OCI-LY3 (cell line): Measurements from ENCODE around the gene KATNAL1.

Source experiments
- CTCF ChIP-seq: fragments of 200-600, 300-600 bp; sonication (generic); IDR thresholded peaks from 2 replicates; pipeline ENCODE4 v1.5.1; 2014; ENCODE audit warnings: antibody characterized with exemption, low read length, low read depth
- EZH2phosphoT487 ChIP-seq: fragments of 200-600 bp; shearing (Covaris generic); IDR thresholded peaks from 2 replicates; pipeline ENCODE4 v1.6.1; 2018; ENCODE audit warnings: antibody characterized with exemption, mixed run types, low read depth

- TF ChIP-seq CTCF (no peak), EZH2phosphoT487 (no peak)
Measured at GRCh38 chr13:30341815-30342570, 34.6 kb upstream of the KATNAL1 start.
